ENCODE data around the gene CUTA. TPM values are rescaled to one million over a fixed set of nuclear protein-coding genes. Genes with fewer than 3 reads are reported as not detected.

Gene CUTA
- total RNA-seq, 1 experiment from 2014 or later = 188 TPM

Other genes starting within 250 kb of the CUTA start
- gene COL11A2, start 225.6 kb downstream of the CUTA start, total RNA-seq (2014; rRNA removed; shearing (Covaris generic)) = 0.48 and 0.67 TPM in 2 replicates
- gene RXRB, start 217.4 kb downstream of the CUTA start, total RNA-seq (2014; rRNA removed; shearing (Covaris generic)) = 16.7 and 18.1 TPM in 2 replicates
- gene SLC39A7, start 217.2 kb downstream of the CUTA start, total RNA-seq (2014; rRNA removed; shearing (Covaris generic)) = 96.3 and 115 TPM in 2 replicates
- gene HSD17B8, start 213.5 kb downstream of the CUTA start, total RNA-seq (2014; rRNA removed; shearing (Covaris generic)) = 14.7 and 16.0 TPM in 2 replicates
- 18.5 and 19.7 TPM in 2 replicates for gene RING1, start 209.6 kb downstream of the CUTA start, total RNA-seq (2014; rRNA removed; shearing (Covaris generic))
- gene VPS52, start 146.2 kb downstream of the CUTA start, total RNA-seq (2014; rRNA removed; shearing (Covaris generic)) = 54.1 and 57.8 TPM in 2 replicates
- 3,561 and 4,135 TPM in 2 replicates for gene RPS18, start 146.0 kb downstream of the CUTA start, total RNA-seq (2014; rRNA removed; shearing (Covaris generic))
- gene B3GALT4, start 141.0 kb downstream of the CUTA start, total RNA-seq (2014; rRNA removed; shearing (Covaris generic)) = 5.6 and 8.3 TPM in 2 replicates
- 72.0 and 96.6 TPM in 2 replicates for gene WDR46, start 128.9 kb downstream of the CUTA start, total RNA-seq (2014; rRNA removed; shearing (Covaris generic))
- gene PFDN6, start 128.5 kb downstream of the CUTA start, total RNA-seq (2014; rRNA removed; shearing (Covaris generic)) = 87.9 and 90.2 TPM in 2 replicates
- gene RGL2, start 119.2 kb downstream of the CUTA start, total RNA-seq (2014; rRNA removed; shearing (Covaris generic)) = 43.4 and 53.3 TPM in 2 replicates
- 27.9 and 30.6 TPM in 2 replicates for gene TAPBP, start 104.0 kb downstream of the CUTA start, total RNA-seq (2014; rRNA removed; shearing (Covaris generic))
- 11.6 and 14.9 TPM in 2 replicates for gene ZBTB22, start 100.4 kb downstream of the CUTA start, total RNA-seq (2014; rRNA removed; shearing (Covaris generic))
- 79.8 and 91.2 TPM in 2 replicates for gene DAXX, start 95.1 kb downstream of the CUTA start, total RNA-seq (2014; rRNA removed; shearing (Covaris generic))
- gene KIFC1, start 26.3 kb downstream of the CUTA start, total RNA-seq (2014; rRNA removed; shearing (Covaris generic)) = 101 and 113 TPM in 2 replicates
- 38.3 and 41.9 TPM in 2 replicates for gene PHF1, start 7.1 kb downstream of the CUTA start, total RNA-seq (2014; rRNA removed; shearing (Covaris generic))
- 8.3 and 13.4 TPM in 2 replicates for gene SYNGAP1, start 2.0 kb upstream of the CUTA start, total RNA-seq (2014; rRNA removed; shearing (Covaris generic))
- 15.5 and 16.4 TPM in 2 replicates for gene ZBTB9, start 36.5 kb upstream of the CUTA start, total RNA-seq (2014; rRNA removed; shearing (Covaris generic))
- gene BAK1, start 162.2 kb upstream of the CUTA start, total RNA-seq (2014; rRNA removed; shearing (Covaris generic)) = 45.9 and 50.5 TPM in 2 replicates
- gene ITPR3, start 203.2 kb upstream of the CUTA start, total RNA-seq (2014; rRNA removed; shearing (Covaris generic)) = 23.4 and 26.0 TPM in 2 replicates